ENCODE data around the gene RYR1.

- TF ChIP-seq CTCF (IDR thresholded peaks at IDR 0.05) (no peak), EP300 (IDR thresholded peaks at IDR 0.05; ENCODE audit: low read depth) (no peak), POLR2A (IDR thresholded peaks at IDR 0.05) (no peak)
Measured at GRCh38 chr19:38400361-38400760, 33.1 kb upstream of the RYR1 start.

Measured in transverse colon (tissue), 3 donors.